ENCODE results near the gene ARMC9.
"Not testable (repeated sequence)": the region's sequence is repeated elsewhere in the genome, so short reads cannot be mapped to it uniquely, and the experiment has no call there.

GRCh38 chr2:231407686-231408085 lies 209.3 kb downstream of the ARMC9 start:
- TF ChIP-seq CTCF (conservative IDR thresholded peaks at IDR 0.05; ENCODE audit: low read depth, low read length); EZH2 (IDR thresholded peaks at IDR 0.05; ENCODE audit: borderline replicate concordance, low read depth, low read length, poor library complexity, severe bottlenecking): not testable (repeated sequence)
